ENCODE data around the gene LAMC2. TPM values are rescaled to one million over a fixed set of nuclear protein-coding genes. Genes with fewer than 3 reads are reported as not detected.

Gene LAMC2
- total RNA-seq, 4 donors from 2014 or later: 2.1 to 17.4 (median 4.4) TPM

DNA sequence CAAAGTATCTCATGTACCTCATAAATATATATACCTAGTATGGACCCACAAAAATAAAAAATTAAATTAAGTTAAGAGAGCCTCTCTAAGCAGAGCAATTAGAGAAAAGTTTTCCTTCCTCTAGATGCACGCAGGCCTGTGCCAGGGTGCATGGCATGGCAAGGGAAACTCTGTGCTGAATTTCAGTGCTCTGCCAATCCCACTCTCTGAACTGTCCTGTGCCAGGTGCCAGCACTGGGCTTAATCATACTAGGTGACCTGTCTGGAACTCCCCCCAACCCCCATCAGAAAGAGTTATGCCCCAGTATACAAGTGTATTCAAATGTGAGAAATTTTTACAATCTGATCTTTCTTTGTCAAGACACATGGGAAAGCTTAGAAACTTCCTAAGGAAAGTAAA lies 10.4 kb upstream of the LAMC2 start:
- H3K4me1 ChIP-seq: no peaks in the 10 kb centered on the region
- H3K9me3 ChIP-seq: no peaks in the 10 kb centered on the region
- intact Hi-C loops (cut with DNase I; ENCODE audit: low total_unique reads): no loop called here
- TF ChIP-seq POLR2A (IDR thresholded peaks at IDR 0.05): no peak
- DNase-seq: no peak
- no peak overlapping the region for H3K4me3 ChIP-seq
- H3K36me3 ChIP-seq: no peaks in the 10 kb centered on the region
- H3K27me3 ChIP-seq: no peaks in the 10 kb centered on the region
- H3K27ac ChIP-seq: no peak overlapping the region

DNA sequence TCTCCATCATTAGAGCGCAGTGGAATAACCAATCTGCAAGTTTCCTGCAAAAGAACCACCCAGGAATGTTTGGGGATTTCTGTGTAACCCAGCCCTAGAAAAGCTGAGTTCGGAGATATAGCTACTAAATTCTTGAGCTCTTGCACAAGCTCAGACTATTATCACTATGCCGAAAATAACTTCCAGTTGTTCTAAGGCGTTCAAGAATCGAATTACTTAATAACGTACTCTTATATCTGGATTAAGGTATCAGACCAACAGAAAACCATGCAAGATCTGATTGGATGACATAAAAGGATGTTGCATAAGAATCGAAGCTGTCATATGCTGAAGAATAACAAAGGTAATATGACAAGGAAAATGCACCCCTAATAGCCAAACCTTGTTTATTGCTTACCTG lies 7.5 kb upstream of the LAMC2 start:
- Histone ChIP-seq H3K4me3 (no peak overlapping the region), H3K9me3 (no peaks in the 10 kb centered on the region), H3K4me1 (no peaks in the 10 kb centered on the region), H3K27ac (no peak overlapping the region), H3K36me3 (no peaks in the 10 kb centered on the region), H3K27me3 (no peaks in the 10 kb centered on the region)
- no peak for DNase-seq
- intact Hi-C loops (cut with DNase I; ENCODE audit: low total_unique reads): no loop called here
- TF ChIP-seq POLR2A (IDR thresholded peaks at IDR 0.05): no peak
- TF ChIP-seq, protein P1, sequence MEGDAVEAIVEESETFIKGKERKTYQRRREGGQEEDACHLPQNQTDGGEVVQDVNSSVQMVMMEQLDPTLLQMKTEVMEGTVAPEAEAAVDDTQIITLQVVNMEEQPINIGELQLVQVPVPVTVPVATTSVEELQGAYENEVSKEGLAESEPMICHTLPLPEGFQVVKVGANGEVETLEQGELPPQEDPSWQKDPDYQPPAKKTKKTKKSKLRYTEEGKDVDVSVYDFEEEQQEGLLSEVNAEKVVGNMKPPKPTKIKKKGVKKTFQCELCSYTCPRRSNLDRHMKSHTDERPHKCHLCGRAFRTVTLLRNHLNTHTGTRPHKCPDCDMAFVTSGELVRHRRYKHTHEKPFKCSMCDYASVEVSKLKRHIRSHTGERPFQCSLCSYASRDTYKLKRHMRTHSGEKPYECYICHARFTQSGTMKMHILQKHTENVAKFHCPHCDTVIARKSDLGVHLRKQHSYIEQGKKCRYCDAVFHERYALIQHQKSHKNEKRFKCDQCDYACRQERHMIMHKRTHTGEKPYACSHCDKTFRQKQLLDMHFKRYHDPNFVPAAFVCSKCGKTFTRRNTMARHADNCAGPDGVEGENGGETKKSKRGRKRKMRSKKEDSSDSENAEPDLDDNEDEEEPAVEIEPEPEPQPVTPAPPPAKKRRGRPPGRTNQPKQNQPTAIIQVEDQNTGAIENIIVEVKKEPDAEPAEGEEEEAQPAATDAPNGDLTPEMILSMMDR (IDR thresholded peaks at IDR 0.05): no peak

DNA sequence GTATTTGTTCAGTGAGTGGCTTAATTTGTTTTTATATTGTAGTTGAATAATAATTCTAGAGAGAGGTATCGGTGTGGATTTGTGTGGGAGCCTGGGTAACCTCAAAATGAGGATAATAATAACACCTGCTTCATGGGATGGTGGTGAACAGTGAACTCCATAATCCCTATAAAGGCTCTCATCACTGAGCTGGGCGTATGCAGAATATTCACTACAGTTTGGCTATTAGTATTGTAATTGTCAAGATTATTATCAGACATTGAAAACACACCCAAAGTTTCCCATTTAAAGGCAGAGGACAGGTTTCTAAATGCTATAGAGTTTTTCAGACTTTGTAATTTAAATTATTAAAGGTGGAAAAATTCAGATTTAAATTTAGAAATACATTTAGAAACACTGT lies 7.0 kb upstream of the LAMC2 start:
- Histone ChIP-seq H3K4me3 (no peak overlapping the region), H3K4me1 (no peaks in the 10 kb centered on the region), H3K36me3 (no peaks in the 10 kb centered on the region), H3K9me3 (no peaks in the 10 kb centered on the region), H3K27me3 (no peaks in the 10 kb centered on the region), H3K27ac (no peak overlapping the region)
- intact Hi-C loops (cut with DNase I; ENCODE audit: low total_unique reads): no loop called here
- DNase-seq: no peak
- TF ChIP-seq, protein P1 (IDR thresholded peaks at IDR 0.05): no peak
- TF ChIP-seq POLR2A (IDR thresholded peaks at IDR 0.05): no peak

DNA sequence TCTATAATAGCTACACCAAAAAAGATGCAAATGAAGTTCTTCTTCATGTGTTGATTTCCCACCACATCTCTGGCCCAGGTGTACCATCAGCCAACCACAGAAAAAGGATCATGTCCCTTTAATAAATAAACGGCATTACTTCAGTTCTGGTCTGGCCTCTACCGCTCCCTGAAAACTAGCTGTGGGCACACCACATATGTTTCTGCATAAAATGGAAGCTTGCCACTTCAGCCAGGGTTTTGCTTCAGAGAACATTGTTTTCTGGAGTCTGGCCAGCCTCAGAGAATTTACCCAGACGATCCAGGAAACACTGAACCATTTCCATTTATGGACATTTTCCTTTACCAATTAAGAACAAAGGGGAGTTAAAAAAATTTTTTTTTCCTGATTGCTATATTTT lies 5.8 kb upstream of the LAMC2 start:
- intact Hi-C loops (cut with DNase I; ENCODE audit: low total_unique reads): no loop called here
- no peak overlapping the region for H3K4me3 ChIP-seq
- TF ChIP-seq POLR2A (IDR thresholded peaks at IDR 0.05): no peak
- TF ChIP-seq, protein P1 (IDR thresholded peaks at IDR 0.05): no peak
- no peaks in the 10 kb centered on the region for H3K4me1 ChIP-seq
- no peaks in the 10 kb centered on the region for H3K27me3 ChIP-seq
- H3K9me3 ChIP-seq: no peaks in the 10 kb centered on the region
- DNase-seq: peak; percentile 61 to 73
- peak overlapping the region; percentile 32 to 54 for H3K27ac ChIP-seq
- no peaks in the 10 kb centered on the region for H3K36me3 ChIP-seq

DNA sequence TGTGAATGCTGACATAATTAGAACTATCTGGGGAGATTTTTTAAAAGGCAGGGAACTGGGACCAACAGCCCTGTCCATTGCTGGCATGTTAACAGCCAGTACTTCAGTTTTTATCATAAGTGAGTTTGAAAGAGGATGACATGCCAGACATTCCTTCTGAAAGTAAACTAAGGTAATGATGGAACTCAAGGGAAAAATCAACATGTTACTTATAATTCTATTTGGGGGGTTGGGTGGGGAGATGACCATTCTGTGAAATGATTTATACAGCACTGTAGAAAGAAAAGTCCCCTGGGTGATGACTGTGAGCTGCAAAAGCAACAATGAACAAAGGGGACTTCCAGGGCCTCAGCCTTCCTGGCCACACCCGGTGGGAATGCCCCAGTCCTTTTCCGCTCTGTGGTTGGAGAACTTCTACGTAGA lies 5.4 kb upstream of the LAMC2 start:
- intact Hi-C loops (cut with DNase I; ENCODE audit: low total_unique reads): no loop called here
- no peaks in the 10 kb centered on the region for H3K9me3 ChIP-seq
- TF ChIP-seq POLR2A (IDR thresholded peaks at IDR 0.05): no peak
- TF ChIP-seq, protein P1 (IDR thresholded peaks at IDR 0.05): no peak
- H3K4me1 ChIP-seq: no peaks in the 10 kb centered on the region
- H3K36me3 ChIP-seq: no peaks in the 10 kb centered on the region
- H3K27me3 ChIP-seq: no peaks in the 10 kb centered on the region
- DNase-seq: peak in 1 of 2 donors; percentile 29
- H3K27ac ChIP-seq: peak overlapping the region; percentile 32 to 54
- H3K4me3 ChIP-seq: no peak overlapping the region

DNA sequence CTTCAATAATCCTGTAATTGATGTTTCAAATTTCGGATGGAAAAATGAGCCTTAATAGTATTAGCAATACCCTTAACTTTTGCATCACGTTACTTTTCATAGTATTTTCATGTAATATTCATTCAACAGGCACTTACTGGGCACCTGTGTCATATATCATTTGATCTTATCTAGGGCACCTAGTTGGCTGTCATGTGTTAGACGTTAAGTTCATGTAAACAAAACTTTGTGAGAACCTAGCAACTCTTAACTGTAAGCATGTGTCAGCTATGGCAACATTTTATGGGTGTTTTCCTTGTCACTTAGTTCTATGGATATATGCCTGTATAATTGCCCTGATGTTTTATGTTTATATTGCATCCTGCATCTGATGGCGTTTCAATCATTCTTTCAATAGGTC lies 777 bp downstream of the LAMC2 start:
- Histone ChIP-seq H3K9me3 (no peaks in the 10 kb centered on the region), H3K27ac (no peak overlapping the region), H3K4me3 (peak overlapping the region in 1 of 2 donors; percentile 24), H3K36me3 (no peaks in the 10 kb centered on the region), H3K4me1 (no peaks in the 10 kb centered on the region), H3K27me3 (no peaks in the 10 kb centered on the region)
- intact Hi-C loops (cut with DNase I; ENCODE audit: low total_unique reads): no loop called here
- TF ChIP-seq, protein P1 (IDR thresholded peaks at IDR 0.05): no peak
- DNase-seq: no peak
